GM12892 (cell line): ENCODE data around the gene COL19A1.

Experiments used
- POLR2A ChIP-seq: IDR thresholded peaks from 2 replicates; pipeline ENCODE4 v1.6.1; 2011; ENCODE audit warnings: low read depth, low read length, control low read depth
- TAF1 ChIP-seq: IDR thresholded peaks from 2 replicates; pipeline ENCODE4 v1.6.1; 2011; ENCODE audit warnings: low read depth, mild to moderate bottlenecking, control low read depth, low read length, borderline replicate concordance

GRCh38 chr6:70086806-70087205, 220.4 kb downstream of the COL19A1 start:
- TF ChIP-seq POLR2A (no peak), TAF1 (no peak)
